Neural cell (in vitro differentiated cells): ENCODE results near the gene AFG1L. TPM values are rescaled to one million over a fixed set of nuclear protein-coding genes. Genes with fewer than 3 reads are reported as not detected.

Experiments used
- H2AFZ ChIP-seq: fragments of 200-600, 300-800 bp; sonication (generic), shearing (Covaris generic); 2 replicates; pipeline ENCODE4 v1.6.0; 2014; ENCODE audit warnings: low read depth, mild to moderate bottlenecking, antibody characterized with exemption, low read length, moderate library complexity
- H3F3A ChIP-seq: fragments of 200-600 bp; shearing (Covaris generic); 2 replicates; pipeline ENCODE4 v1.6.1; 2016; ENCODE audit warnings: mild to moderate bottlenecking, moderate library complexity, mixed read lengths, antibody characterized with exemption, low read length; ENCODE audit not compliant: insufficient read depth, poor library complexity, severe bottlenecking
- H3K27ac ChIP-seq: fragments of 200-600, 300-800 bp; sonication (generic), shearing (Covaris generic); 2 replicates; pipeline ENCODE4 v1.5.1; 2014; ENCODE audit warnings: mild to moderate bottlenecking, low read length, moderate library complexity
- H3K27me3 ChIP-seq: fragments of 300-800, 200-600 bp; sonication (generic), shearing (Covaris generic); 2 replicates; pipeline ENCODE4 v1.6.0; 2014; ENCODE audit warnings: mild to moderate bottlenecking, low read depth, low read length, moderate library complexity; ENCODE audit not compliant: insufficient read depth
- H3K36me3 ChIP-seq: fragments of 300-800, 200-600 bp; sonication (generic), shearing (Covaris generic); 2 replicates; pipeline ENCODE4 v1.5.1; 2014; ENCODE audit warnings: mild to moderate bottlenecking, antibody characterized with exemption, low read length, moderate library complexity; ENCODE audit not compliant: insufficient read depth
- H3K4me2 ChIP-seq: fragments of 300-800, 200-600 bp; sonication (generic), shearing (Covaris generic); 2 replicates; pipeline ENCODE4 v1.6.0; 2014; ENCODE audit warnings: mild to moderate bottlenecking, low read length
- H3K4me3 ChIP-seq: fragments of 300-800, 200-600 bp; sonication (generic), shearing (Covaris generic); 2 replicates; pipeline ENCODE4 v1.5.1; 2014; ENCODE audit warnings: mild to moderate bottlenecking, low read length, moderate library complexity
- H3K79me2 ChIP-seq: fragments of 200-600 bp; shearing (Covaris generic); replicated peaks from 2 replicates; pipeline ENCODE4 v1.6.0; 2014; ENCODE audit warnings: mild to moderate bottlenecking, low read length, moderate library complexity; ENCODE audit not compliant: insufficient read depth
- H3K9ac ChIP-seq: fragments of 300-800, 200-600 bp; sonication (generic), shearing (Covaris generic); 2 replicates; pipeline ENCODE4 v1.6.1; 2016; ENCODE audit warnings: mild to moderate bottlenecking, low read length, mixed read lengths
- H3K9me2 ChIP-seq: fragments of 200-600 bp; shearing (Covaris generic); 2 replicates; pipeline ENCODE4 v1.6.1; 2016; ENCODE audit warnings: mild to moderate bottlenecking, low read length, mixed read lengths; ENCODE audit not compliant: insufficient read depth
- H3K9me3 ChIP-seq: fragments of 200-600, 300-800 bp; sonication (generic), shearing (Covaris generic); 2 replicates; pipeline ENCODE4 v1.6.1; 2016; ENCODE audit warnings: mild to moderate bottlenecking, mixed run types, low read length, moderate library complexity, mixed read lengths
- H4K20me1 ChIP-seq: fragments of 200-600 bp; shearing (Covaris generic); 2 replicates; pipeline ENCODE4 v1.6.1; 2016; ENCODE audit warnings: mild to moderate bottlenecking, mixed run types; ENCODE audit not compliant: insufficient read depth
- EP300 ChIP-seq: fragments of 450-650 bp; conservative IDR thresholded peaks from 2 replicates; pipeline ENCODE4 v1.6.1; 2014; ENCODE audit warnings: antibody characterized with exemption, mild to moderate bottlenecking, moderate library complexity; ENCODE audit not compliant: poor library complexity, severe bottlenecking
- EZH2 ChIP-seq: fragments of 200-600, 300-800 bp; shearing (Covaris generic), sonication (generic); IDR thresholded peaks from 2 replicates; pipeline ENCODE4 v1.6.1; 2014; ENCODE audit warnings: antibody characterized with exemption, low read length, borderline replicate concordance, mild to moderate bottlenecking; ENCODE audit not compliant: insufficient read depth, poor library complexity, severe bottlenecking
- MXI1 ChIP-seq: fragments of 450-650 bp; conservative IDR thresholded peaks from 2 replicates; pipeline ENCODE4 v1.6.1; 2014; ENCODE audit warnings: antibody characterized with exemption, mild to moderate bottlenecking; ENCODE audit not compliant: poor library complexity, severe bottlenecking
- POLR2AphosphoS5 ChIP-seq: IDR thresholded peaks from 2 replicates; pipeline ENCODE4 v1.6.1; 2012
- RAD21 ChIP-seq: fragments of 450-650 bp; conservative IDR thresholded peaks from 2 replicates; pipeline ENCODE4 v1.6.1; 2014; ENCODE audit warnings: antibody characterized with exemption, mild to moderate bottlenecking, moderate library complexity
- SMC3 ChIP-seq: fragments of 450-650 bp; conservative IDR thresholded peaks from 2 replicates; pipeline ENCODE4 v1.6.1; 2014; ENCODE audit warnings: antibody characterized with exemption, mild to moderate bottlenecking, moderate library complexity; ENCODE audit not compliant: poor library complexity
- TAF1 ChIP-seq: IDR thresholded peaks from 2 replicates; pipeline ENCODE4 v1.6.1; 2012; ENCODE audit warnings: low read depth
- polyA plus RNA-seq: library from polyadenylated mRNA; depleted of rRNA; stranded (reverse); fragments of >200 nt; gene quantifications from 2 replicates; pipeline ENCODE4 v1.2.3, GENCODE V29; 2014
- TF ChIP-seq, protein P1 (sequence below): IDR thresholded peaks from 2 replicates; pipeline ENCODE4 v1.6.1; 2012; ENCODE audit warnings: borderline replicate concordance
- TF ChIP-seq, protein P2 (sequence below): fragments of 450-650 bp; IDR thresholded peaks from 2 replicates; pipeline ENCODE4 v1.5.1; 2014; ENCODE audit warnings: antibody characterized with exemption, mild to moderate bottlenecking, moderate library complexity; ENCODE audit not compliant: poor library complexity, severe bottlenecking

Gene AFG1L
- polyA plus RNA-seq, 1 donor from 2014 or later = 3.3 TPM

GRCh38 chr6:108437821-108438220 lies 143.0 kb downstream of the AFG1L start:
- Histone ChIP-seq H2AFZ (no peak overlapping the region), H3K9ac (no peak overlapping the region), H3K4me2 (no peak overlapping the region), H3F3A (no peaks in the 10 kb centered on the region), H3K36me3 (no peaks in the 10 kb centered on the region), H4K20me1 (no peaks in the 10 kb centered on the region), H3K79me2 (no peaks in the 10 kb centered on the region), H3K27ac (no peak overlapping the region), H3K9me2 (no peaks in the 10 kb centered on the region), H3K9me3 (no peaks in the 10 kb centered on the region), H3K4me3 (no peak overlapping the region), H3K27me3 (no peaks in the 10 kb centered on the region)
- TF ChIP-seq POLR2AphosphoS5 (no peak), SMC3 (no peak)

DNA sequence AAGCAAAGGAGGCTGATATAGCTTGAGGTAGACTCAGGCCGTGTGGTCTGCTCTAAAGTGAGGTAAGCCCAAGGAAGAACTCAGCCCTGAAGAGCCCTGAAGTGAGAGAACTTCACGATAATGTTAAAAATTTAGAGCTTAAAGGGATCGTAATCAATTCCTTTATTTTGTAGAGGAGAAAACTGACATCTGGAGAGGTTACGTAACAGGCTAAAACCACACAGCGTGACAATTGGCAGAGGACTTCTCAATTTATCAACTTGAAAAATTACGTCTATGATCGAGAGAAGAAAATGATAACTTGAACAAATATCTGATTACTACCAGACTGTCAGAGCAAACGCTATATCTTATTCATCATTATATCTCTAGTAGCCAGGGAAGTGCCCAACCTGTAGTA lies 144.1 kb downstream of the AFG1L start:
- Histone ChIP-seq H3K9me2 (no peaks in the 10 kb centered on the region), H3K9me3 (no peaks in the 10 kb centered on the region), H3K27ac (no peak overlapping the region), H3K36me3 (no peaks in the 10 kb centered on the region), H3K27me3 (no peaks in the 10 kb centered on the region), H3K4me3 (no peak overlapping the region), H4K20me1 (no peaks in the 10 kb centered on the region), H3K4me2 (no peak overlapping the region), H2AFZ (no peak overlapping the region), H3K79me2 (no peaks in the 10 kb centered on the region), H3K9ac (no peak overlapping the region), H3F3A (no peaks in the 10 kb centered on the region)
- TF ChIP-seq, protein P1, sequence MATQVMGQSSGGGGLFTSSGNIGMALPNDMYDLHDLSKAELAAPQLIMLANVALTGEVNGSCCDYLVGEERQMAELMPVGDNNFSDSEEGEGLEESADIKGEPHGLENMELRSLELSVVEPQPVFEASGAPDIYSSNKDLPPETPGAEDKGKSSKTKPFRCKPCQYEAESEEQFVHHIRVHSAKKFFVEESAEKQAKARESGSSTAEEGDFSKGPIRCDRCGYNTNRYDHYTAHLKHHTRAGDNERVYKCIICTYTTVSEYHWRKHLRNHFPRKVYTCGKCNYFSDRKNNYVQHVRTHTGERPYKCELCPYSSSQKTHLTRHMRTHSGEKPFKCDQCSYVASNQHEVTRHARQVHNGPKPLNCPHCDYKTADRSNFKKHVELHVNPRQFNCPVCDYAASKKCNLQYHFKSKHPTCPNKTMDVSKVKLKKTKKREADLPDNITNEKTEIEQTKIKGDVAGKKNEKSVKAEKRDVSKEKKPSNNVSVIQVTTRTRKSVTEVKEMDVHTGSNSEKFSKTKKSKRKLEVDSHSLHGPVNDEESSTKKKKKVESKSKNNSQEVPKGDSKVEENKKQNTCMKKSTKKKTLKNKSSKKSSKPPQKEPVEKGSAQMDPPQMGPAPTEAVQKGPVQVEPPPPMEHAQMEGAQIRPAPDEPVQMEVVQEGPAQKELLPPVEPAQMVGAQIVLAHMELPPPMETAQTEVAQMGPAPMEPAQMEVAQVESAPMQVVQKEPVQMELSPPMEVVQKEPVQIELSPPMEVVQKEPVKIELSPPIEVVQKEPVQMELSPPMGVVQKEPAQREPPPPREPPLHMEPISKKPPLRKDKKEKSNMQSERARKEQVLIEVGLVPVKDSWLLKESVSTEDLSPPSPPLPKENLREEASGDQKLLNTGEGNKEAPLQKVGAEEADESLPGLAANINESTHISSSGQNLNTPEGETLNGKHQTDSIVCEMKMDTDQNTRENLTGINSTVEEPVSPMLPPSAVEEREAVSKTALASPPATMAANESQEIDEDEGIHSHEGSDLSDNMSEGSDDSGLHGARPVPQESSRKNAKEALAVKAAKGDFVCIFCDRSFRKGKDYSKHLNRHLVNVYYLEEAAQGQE = no peak

DNA sequence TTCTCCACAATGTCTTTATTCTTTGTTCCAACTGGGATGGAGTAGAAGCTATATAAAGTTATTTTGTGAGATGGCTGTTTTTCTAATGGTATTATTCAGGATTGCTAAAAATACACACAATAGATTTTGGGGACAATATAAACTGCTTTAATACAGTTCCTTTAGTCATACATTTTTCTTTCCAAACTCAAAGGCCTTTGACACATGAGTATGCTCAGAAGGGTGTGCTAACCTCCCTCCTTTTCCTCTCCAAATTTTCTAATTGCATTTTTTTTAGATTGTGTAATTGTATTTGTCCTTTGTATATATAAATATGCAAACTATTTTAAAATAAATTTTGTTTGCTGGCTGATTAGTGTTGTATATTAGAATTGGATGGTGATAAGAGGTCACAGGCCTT lies 146.3 kb downstream of the AFG1L start:
- H3K36me3 ChIP-seq = no peaks in the 10 kb centered on the region
- no peak overlapping the region for H3K4me3 ChIP-seq
- no peak overlapping the region for H3K27ac ChIP-seq
- no peak overlapping the region for H2AFZ ChIP-seq
- no peaks in the 10 kb centered on the region for H3K27me3 ChIP-seq
- no peaks in the 10 kb centered on the region for H3F3A ChIP-seq
- H3K9me3 ChIP-seq = no peaks in the 10 kb centered on the region
- TF ChIP-seq EP300 (no peak), EZH2 (no peak), RAD21 (no peak), SMC3 (no peak), MXI1 (no peak), TAF1 (no peak), POLR2AphosphoS5 (no peak)
- TF ChIP-seq, protein P2, sequence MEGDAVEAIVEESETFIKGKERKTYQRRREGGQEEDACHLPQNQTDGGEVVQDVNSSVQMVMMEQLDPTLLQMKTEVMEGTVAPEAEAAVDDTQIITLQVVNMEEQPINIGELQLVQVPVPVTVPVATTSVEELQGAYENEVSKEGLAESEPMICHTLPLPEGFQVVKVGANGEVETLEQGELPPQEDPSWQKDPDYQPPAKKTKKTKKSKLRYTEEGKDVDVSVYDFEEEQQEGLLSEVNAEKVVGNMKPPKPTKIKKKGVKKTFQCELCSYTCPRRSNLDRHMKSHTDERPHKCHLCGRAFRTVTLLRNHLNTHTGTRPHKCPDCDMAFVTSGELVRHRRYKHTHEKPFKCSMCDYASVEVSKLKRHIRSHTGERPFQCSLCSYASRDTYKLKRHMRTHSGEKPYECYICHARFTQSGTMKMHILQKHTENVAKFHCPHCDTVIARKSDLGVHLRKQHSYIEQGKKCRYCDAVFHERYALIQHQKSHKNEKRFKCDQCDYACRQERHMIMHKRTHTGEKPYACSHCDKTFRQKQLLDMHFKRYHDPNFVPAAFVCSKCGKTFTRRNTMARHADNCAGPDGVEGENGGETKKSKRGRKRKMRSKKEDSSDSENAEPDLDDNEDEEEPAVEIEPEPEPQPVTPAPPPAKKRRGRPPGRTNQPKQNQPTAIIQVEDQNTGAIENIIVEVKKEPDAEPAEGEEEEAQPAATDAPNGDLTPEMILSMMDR = no peak
- TF ChIP-seq, protein P1 = no peak
- no peaks in the 10 kb centered on the region for H3K79me2 ChIP-seq
- no peaks in the 10 kb centered on the region for H3K9me2 ChIP-seq
- no peak overlapping the region for H3K4me2 ChIP-seq
- H4K20me1 ChIP-seq = no peaks in the 10 kb centered on the region
- H3K9ac ChIP-seq = no peak overlapping the region
